ENCODE measurements around the gene GRM8.
A peak's percentile ranks its signal among the peaks of the same experiment; 100 is the strongest.

The GRM8 gene

GRCh38 chr7:126656165-126656564 lies 596.6 kb downstream of the GRM8 start:
- DNase-seq: no peak

GRCh38 chr7:126637538-126637937 lies 615.2 kb downstream of the GRM8 start:
- no peak for DNase-seq

- DNase-seq: peak; percentile 26
Observed at GRCh38 chr7:126635545-126635944, 617.2 kb downstream of the GRM8 start.

- DNase-seq: no peak
Observed at GRCh38 chr7:126608339-126608776, 644.4 kb downstream of the GRM8 start.

DNA sequence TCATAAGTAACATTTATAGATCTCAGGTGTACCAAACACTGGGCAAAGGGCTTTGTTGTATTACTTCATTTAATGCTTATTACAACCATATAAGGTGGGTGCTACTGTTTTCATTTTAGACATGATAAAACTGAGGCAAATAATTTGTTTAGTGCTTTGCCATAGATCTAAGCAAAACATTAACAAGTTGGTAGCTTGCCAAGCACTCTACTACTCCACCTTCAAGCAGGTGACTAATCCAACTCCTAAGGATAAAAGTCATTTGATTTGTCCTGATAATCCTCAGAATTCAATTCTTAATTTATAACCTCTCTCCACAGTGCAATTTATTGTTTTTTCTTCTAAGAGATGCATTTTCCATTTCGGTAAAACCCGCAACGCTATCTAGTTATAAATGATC lies 646.4 kb downstream of the GRM8 start:
- DNase-seq: peak; percentile 44

- DNase-seq: no peak
Observed at GRCh38 chr7:126605553-126605952, 647.2 kb downstream of the GRM8 start.

DNA sequence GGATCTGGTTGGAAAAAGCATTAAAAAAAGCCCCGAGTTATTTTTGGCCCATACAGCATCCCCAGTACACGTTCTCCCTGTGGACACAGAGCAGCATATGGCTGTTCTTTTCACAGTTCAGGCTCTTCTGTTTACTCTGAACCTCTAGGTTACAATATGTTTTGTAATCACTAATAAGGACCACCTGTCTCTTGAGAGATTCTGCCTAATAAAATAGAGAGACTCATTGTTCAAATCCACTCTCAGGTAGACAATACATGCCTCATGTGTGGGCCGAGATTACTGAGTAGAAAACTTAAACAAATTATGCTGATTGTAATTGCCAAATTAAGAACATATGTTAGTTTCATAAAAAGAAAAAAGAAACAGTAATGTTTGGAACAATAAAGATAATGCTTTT lies 647.7 kb downstream of the GRM8 start:
- peak; percentile 10 for DNase-seq

DNA sequence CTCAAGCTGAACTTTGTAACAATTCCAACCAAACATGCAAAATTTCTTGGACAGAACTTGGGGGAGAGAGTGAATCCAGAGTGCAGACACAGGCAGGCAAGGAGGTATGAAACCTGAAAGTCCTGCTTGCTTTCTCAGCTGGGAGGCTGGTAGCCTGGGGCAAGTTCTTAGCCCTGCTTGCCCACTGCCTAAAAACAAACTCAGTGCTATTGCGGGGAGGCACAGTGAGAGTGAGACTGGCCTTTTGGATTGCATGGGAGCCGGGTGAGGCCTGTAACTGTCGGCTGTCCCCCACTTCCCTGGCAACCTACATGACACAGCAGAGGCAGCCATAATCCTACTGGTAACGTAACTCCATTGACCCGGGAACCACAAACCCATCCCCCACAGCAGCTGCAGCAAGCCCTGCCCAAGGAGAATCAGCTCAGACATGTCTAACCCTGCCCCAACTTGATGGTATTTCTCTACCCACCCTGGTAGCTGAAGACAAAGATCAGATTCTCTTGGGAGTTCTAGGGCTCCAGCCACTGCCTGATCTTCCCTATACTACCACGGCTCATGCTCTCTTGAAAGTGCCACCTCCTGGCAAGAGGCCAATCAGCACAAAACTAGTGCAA lies 663.6 kb downstream of the GRM8 start:
- DNase-seq: no peak

DNA sequence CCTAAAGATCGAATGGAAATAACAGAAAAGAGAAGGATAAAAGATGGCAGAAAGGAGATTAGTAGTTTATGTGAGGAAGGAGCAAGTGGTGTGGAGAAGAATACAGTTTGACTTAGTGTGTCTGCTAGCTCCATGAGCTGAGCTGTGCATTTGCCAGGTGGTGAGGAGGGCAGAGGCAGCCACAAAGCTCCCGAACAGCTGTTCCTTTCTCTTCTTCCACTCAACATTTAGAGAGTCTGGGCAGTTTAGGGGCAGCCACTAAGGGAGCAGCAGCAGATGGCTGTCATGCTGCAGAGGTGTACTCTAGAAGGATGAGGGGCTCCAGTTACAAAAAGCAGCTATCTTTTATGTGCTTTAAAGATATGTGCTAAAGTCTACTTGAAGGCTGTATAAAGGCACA lies 674.4 kb downstream of the GRM8 start:
- peak; percentile 88 for DNase-seq

- no peak for DNase-seq
Observed at GRCh38 chr7:126574276-126575250, 678.2 kb downstream of the GRM8 start.

DNA sequence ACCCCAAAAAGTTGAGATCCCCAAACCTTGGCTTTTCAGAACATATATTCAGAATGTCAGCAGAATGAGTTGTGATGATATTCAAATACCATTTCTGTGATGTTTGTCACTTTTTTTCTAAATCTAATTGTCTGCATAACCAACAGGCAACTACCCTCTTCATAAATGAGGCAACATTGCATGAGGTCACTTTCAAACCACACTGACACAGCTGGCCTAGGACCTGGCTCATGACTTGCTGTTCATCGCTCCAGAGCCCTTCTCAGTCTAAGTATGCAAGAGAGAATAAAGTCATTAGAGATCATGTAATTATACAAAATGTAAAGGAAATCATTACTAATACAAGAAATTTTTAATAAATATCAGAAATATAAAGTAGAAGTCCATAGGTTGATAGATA lies 681.9 kb downstream of the GRM8 start:
- DNase-seq: no peak

- DNase-seq: peak; percentile 18
Observed at GRCh38 chr7:126569402-126569801, 683.3 kb downstream of the GRM8 start.

DNA sequence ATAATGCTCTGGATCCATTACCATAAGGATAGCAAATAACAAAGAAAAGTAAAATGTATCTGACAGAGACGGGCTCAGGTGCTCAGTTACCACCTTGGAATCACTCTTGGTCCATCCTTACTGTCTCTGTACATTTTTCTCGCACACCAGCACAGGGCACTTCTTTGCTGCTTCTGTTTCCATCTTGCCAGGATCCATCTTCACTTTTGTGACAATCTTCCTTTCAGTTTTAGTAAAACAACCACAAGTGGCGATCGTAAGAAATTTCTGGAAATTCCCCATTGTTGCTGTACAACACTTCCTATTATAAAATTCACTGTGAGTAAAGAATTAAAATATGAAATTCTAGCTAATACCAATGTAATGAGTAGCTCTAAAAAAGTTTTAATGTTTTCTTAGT lies 695.5 kb downstream of the GRM8 start:
- DNase-seq: no peak

GRCh38 chr7:126541406-126541805 lies 711.3 kb downstream of the GRM8 start:
- DNase-seq: no peak

DNA sequence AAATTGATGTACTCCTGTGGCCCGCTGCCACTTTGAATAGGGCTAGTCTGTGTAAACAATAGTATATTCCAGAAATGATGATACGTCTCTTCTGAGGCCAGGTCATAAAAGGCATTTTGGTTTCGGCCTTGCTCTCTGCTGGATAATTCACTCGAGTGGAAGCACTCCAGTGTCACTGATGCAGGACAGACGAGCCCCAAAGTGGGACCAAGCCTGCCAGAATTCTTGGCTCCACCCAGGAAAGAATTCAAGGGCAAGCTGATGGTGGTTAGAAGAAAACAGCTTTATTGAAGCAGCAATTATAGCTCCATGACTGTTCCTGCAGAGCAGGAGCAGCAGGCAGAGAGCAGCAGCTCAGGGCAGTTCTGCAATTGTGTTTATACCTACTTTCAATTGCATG lies 717.6 kb downstream of the GRM8 start:
- peak; percentile 99 for DNase-seq

DNA sequence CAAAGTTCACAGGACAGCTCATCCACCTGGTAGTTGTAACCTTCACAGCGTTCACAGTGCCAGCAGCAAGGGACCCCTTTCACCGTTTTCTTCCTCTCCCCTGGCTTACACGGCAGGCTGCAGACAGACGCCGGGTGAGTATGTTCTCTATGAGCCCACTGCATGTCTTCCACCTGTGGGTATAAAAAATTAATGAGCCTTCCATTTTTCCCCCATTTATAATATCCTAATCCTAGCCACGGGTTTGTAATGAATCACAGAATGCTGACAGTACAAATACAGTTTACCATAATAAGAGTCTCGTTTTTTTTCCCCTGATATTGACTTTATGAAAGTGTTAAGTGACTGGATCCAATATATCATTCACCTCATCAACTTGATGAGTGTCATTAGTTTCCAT lies 719.0 kb downstream of the GRM8 start:
- DNase-seq: peak; percentile 80

- DNase-seq: no peak
Observed at GRCh38 chr7:126529833-126530232, 722.9 kb downstream of the GRM8 start.

DNA sequence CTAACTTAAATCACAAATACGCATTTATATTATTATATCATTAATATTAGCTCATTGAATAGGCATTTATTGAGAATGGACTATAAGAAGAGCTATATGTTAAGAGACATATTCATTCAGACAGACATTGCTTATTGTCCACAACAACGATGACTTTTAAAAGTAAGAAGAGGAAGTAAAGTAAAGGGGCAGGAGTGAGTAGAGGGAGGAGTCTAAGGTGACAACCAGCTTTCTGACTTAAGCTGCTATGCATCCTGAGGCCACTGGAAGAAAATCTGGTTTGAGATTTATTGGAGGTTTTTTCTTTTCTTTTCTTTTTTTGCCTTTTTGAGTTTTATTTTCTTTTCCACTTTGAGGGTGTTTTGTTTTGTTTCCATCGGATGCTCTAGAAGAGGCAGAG lies 723.5 kb downstream of the GRM8 start:
- DNase-seq: no peak

GRCh38 chr7:126525906-126526305 lies 726.8 kb downstream of the GRM8 start:
- no peak for DNase-seq

DNA sequence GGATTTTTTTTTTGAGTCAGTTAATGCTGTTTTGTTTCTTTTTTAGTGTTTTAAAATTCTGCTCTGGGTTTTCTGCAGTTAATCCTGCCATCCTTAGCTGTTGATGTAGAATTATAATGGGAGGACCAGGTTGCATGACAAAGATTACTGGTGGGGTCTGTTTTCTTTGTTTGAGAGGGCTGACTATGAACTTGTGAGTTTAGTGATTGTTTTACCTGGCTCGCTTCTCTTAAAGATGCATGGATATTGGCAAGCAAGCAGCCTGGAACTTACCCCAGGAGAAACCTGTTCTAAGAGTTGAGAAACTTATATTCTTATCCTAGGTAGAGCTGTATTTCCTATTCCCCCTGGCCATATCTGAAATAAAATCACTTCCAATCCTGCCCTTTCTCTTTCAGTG lies 727.8 kb downstream of the GRM8 start:
- no peak for DNase-seq

GRCh38 chr7:126511046-126511445 lies 741.7 kb downstream of the GRM8 start:
- no peak for DNase-seq

- peak; percentile 43 for DNase-seq
Observed at GRCh38 chr7:126501617-126502016, 751.1 kb downstream of the GRM8 start.

- no peak for DNase-seq
Observed at GRCh38 chr7:126499481-126499880, 753.3 kb downstream of the GRM8 start.

DNA sequence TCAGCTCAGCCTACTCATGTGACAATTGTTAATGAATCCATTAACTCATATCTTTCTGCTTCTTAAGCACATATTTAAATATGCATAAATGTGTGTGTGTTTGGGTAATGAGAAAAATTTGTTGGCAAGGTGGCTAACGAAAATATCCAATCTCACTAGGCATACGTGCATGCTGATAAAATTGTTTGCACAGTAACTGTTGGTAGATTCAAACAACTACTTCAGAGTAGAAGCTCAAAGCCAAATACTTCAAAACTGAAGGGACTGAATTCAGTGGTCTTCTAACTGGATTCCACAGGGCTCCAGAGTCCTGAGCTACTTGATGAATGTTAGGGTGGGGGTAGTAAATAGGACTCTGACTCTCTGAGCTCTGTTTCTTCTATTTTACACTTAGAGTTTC lies 757.0 kb downstream of the GRM8 start:
- no peak for DNase-seq

All from DMS79 (cell line).